Fibroblast of the aortic adventitia (primary cell): ENCODE results near the gene IGF2R. TPM values are rescaled to one million over a fixed set of nuclear protein-coding genes. Genes with fewer than 3 reads are reported as not detected.

ENCODE experiments used
- DNase-seq: peaks from one replicate; pipeline ENCODE4 v3.0.0-alpha.2; 2010; ENCODE audit warnings: low read depth
- H3K4me3 ChIP-seq: 2 replicates; pipeline ENCODE4 v1.5.1; 2011; ENCODE audit warnings: low read depth, mild to moderate bottlenecking, control low read depth, low read length, moderate library complexity
- total RNA-seq: library from RNA; depleted of rRNA; stranded (reverse); fragments of >200 nt; gene quantifications from 2 replicates; pipeline ENCODE4 v1.2.3, GENCODE V29; 2012; ENCODE audit warnings: low replicate concordance
- TF ChIP-seq, protein P1 (sequence below): IDR thresholded peaks from 2 replicates; pipeline ENCODE4 v1.5.1; 2011; ENCODE audit warnings: mild to moderate bottlenecking, low read length, control low read depth, inconsistent platforms; ENCODE audit not compliant: insufficient read depth

IGF2R gene
- total RNA-seq, 1 donor, result 112 TPM

DNA sequence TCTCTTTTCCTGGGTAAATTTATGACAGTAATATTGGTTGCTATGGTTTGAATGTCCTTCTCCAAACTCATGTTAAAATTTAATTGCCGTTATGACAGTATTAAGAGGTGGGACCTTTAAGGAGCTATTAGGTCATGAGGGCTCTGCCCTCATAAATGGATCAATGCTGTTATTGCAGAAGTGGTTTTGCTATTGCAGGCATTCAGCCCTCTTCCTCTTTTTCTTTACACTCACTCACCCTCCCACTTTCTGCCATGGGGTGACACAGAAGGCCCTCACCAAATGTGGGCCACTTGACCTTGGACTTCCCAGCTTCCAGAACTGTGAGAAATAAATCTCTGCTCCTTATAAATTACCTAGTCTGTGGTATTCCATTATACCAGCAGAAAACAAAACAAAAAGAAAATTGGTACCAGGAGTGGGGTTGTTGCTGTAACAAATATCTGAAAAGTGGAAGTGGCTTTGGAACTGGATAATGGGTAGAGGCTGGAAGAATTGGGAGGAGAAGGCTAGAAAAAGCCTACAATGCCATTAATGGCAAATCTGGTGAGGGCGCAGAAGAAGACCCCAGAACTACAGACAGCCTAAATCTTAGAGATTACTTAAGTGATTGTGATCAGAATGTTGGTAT lies 24.8 kb upstream of the IGF2R start:
- TF ChIP-seq, protein P1, sequence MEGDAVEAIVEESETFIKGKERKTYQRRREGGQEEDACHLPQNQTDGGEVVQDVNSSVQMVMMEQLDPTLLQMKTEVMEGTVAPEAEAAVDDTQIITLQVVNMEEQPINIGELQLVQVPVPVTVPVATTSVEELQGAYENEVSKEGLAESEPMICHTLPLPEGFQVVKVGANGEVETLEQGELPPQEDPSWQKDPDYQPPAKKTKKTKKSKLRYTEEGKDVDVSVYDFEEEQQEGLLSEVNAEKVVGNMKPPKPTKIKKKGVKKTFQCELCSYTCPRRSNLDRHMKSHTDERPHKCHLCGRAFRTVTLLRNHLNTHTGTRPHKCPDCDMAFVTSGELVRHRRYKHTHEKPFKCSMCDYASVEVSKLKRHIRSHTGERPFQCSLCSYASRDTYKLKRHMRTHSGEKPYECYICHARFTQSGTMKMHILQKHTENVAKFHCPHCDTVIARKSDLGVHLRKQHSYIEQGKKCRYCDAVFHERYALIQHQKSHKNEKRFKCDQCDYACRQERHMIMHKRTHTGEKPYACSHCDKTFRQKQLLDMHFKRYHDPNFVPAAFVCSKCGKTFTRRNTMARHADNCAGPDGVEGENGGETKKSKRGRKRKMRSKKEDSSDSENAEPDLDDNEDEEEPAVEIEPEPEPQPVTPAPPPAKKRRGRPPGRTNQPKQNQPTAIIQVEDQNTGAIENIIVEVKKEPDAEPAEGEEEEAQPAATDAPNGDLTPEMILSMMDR, result no peak
- H3K4me3 ChIP-seq, result no peak overlapping the region
- DNase-seq, result no peak

DNA sequence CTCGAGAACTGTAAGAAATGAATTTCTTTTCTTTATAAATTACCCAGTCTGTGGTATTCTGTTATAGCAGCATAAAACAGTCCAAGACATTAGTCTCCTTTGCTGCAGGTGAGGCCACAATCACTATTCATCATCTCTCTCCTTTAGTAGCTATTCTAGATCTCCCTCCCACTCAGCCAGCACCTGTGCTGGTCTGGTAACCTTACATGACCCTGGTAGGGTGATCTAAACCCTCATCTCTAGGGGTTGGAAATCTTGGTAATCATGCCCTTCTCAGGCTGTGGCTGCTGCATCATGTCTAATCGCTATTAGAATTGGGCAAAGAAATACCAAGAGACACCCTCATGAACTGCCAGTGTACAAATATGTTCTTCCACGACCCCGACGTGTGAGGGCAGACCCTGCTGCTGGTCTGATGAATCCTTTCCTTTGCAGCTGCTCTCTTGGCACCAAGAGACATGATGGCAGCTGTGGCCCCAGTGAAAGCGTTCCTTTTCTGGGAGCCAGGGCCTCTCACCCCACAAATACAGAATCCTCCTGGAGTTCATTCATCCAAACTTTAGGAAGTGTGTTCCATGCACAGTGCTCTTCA lies 23.0 kb upstream of the IGF2R start:
- TF ChIP-seq, protein P1, result no peak

DNA sequence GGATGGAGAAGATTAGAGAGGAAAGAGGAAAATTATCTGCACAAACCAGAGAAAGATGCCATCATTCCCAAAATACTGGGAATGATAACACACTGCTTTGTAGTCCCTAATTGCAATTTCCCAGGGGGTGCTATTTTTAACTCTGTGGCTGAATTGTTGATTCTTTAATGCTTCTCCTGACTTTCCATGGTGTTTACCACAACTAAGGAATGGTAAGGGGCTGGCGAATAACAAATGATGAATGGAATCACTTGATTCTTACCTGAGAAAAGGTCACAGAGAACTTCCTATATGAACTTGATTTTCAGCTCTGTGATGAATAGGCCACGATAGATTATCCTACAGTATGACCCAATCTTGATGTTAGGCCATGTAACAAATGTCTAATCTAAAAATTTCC lies 22.0 kb upstream of the IGF2R start:
- DNase-seq, result no peak
- TF ChIP-seq, protein P1, result no peak
- H3K4me3 ChIP-seq, result no peak overlapping the region

More for the DNA sequence above, 23.0 kb upstream of the IGF2R start:
- DNase-seq, result no peak
- H3K4me3 ChIP-seq, result no peak overlapping the region

DNA sequence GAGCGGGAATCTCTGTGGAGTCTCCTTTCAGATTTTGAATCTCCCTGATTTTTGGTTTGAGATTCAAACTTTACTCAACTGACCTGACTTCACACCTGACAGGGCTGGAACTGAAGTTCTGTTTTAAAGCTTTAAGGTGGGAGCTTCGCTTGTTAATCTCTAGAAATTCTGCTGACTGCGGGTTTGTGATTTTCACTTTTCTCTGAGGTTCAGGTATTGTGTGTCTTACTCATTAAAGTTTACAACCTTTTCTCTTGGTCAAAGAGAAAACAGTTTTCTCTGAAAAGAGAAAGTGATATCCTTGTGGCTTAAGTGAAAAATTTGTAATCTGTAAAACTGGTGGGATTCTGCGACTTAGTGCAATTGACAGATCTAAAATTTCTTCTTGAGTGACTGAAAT lies 20.7 kb upstream of the IGF2R start:
- TF ChIP-seq, protein P1, result no peak
- no peak for DNase-seq
- H3K4me3 ChIP-seq, result no peak overlapping the region

DNA sequence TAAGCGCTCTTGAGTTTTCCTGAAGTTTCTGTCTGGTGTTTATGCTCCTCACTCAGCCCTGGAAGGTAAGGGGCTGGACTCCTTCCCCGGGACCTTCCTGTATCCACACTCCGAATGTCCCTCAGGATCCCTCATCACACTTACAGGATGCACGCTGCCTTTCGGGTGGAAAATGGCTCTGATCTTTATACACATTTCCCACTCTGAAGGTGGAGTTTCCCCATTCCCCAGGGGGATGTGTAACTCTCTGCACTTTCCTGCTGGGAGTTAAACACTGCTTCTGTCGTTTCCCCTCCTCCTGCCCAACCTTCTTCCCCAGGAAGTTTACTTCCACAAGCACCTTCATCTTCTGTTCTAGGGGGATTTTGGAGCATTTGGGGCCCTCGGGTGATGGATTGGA lies 17.1 kb upstream of the IGF2R start:
- TF ChIP-seq, protein P1, result no peak

DNA sequence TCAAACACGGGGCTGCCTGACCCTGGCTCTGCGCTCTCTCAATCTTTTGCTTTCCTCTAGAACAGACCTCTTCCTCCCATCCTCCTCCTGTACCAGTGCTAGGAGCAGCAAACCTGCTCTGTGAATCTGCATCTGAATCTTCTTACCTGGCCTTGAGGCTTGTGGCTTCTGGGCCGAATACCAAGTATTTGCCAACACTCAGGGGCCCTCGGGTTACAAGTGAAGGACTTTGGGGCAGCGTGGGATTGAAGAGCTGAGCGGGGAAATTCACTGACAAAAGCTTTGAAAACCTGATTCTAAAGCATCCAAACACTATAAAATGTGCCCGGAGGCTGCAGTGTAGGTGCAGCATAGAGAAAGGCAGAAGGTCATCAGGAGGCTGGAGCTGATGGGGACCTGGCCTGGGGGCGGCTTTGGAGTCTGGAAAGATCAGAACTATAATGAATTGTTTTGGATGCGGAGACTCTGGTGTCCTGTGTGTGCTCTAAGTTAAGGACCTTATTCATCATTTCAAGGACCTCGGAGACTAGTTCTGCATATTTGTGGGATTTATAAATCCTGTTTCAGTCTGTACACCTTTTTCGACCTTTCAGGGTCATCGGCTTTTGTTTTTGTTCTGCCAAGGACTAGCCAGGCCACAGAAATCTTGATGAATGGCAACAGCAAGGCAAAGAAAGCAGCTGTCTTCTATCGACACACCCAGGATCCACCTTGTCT lies 16.4 kb upstream of the IGF2R start:
- DNase-seq, result no peak
- TF ChIP-seq, protein P1, result no peak
- H3K4me3 ChIP-seq, result no peak overlapping the region

More for the DNA sequence above, 17.1 kb upstream of the IGF2R start:
- no peak for DNase-seq
- H3K4me3 ChIP-seq, result no peak overlapping the region
